Stomach (tissue), 4 donors: ENCODE data around the gene LYRM4.
"Not testable (repeated sequence)": the region's sequence is repeated elsewhere in the genome, so short reads cannot be mapped to it uniquely, and the experiment has no call there.

Source experiments
- CTCF ChIP-seq, 7 experiments: fragments of 450-650 bp in 4 of 7; fragments of 200-600 bp in 3 of 7; sonication (generic) in 3 of 7; IDR thresholded peaks; one replicate each; pipeline ENCODE4 v1.5.1; 2016 to 2019; ENCODE audit warnings: antibody characterized with exemption in 7 of 7, control low read depth in 2 of 7, mild to moderate bottlenecking in 1 of 7
- EP300 ChIP-seq: sonication (generic); formaldehyde crosslinking; IDR thresholded peaks from one replicate; pipeline ENCODE4 v1.6.1; 2017; ENCODE audit warnings: antibody characterized with exemption
- POLR2A ChIP-seq, 4 donors: fragments of 450-650 bp; IDR thresholded peaks; one replicate each; pipeline ENCODE4 v1.6.1; 2016; ENCODE audit warnings: antibody characterized with exemption in 4 of 4, control low read depth in 2 of 4, mild to moderate bottlenecking in 1 of 4, moderate library complexity in 1 of 4
- POLR2AphosphoS5 ChIP-seq, 3 donors: sonication (generic); formaldehyde crosslinking; IDR thresholded peaks; one replicate each; pipeline ENCODE4 v1.6.1; 2016; ENCODE audit warnings: antibody characterized with exemption in 3 of 3

GRCh38 chr6:5060439-5060838, 200.3 kb downstream of the LYRM4 start:
- TF ChIP-seq CTCF (IDR thresholded peaks at IDR 0.05); POLR2A (IDR thresholded peaks at IDR 0.05); POLR2AphosphoS5 (IDR thresholded peaks at IDR 0.05); EP300: not testable (repeated sequence)
